Activated CD4-positive, alpha-beta memory T cell treated with anti-CD3 and anti-CD28 coated beads for 36 hours (primary cell): ENCODE data around the gene FARS2. TPM values are rescaled to one million over a fixed set of nuclear protein-coding genes. Genes with fewer than 3 reads are reported as not detected.
A peak's percentile ranks its signal among the peaks of the same experiment; 100 is the strongest.

Experiments used
- CTCF ChIA-PET: fragments of 350-600 bp; sonication (Branson Sonifier 250); formaldehyde crosslinking; loops from one replicate; lab custom pipeline; 2021; ENCODE audit warnings: antibody characterized with exemption, inconsistent platforms; lab: Charles Lee
- POLR2A ChIA-PET: fragments of 350-600 bp; sonication (Branson Sonifier 250); formaldehyde crosslinking; loops from one replicate; lab custom pipeline; 2021; ENCODE audit warnings: antibody characterized with exemption; lab: Charles Lee
- DNase-seq: peaks from one replicate; pipeline ENCODE4 v3.0.0-alpha.2; 2020
- H3K27ac Mint-ChIP-seq: one replicate; pipeline ENCODE4 v1.8.0; 2021; ENCODE audit warnings: mixed read lengths
- H3K27me3 Mint-ChIP-seq: one replicate; pipeline ENCODE4 v1.8.0; 2021; ENCODE audit warnings: mixed read lengths
- H3K36me3 Mint-ChIP-seq: one replicate; pipeline ENCODE4 v1.8.0; 2021; ENCODE audit warnings: mixed read lengths
- H3K4me1 Mint-ChIP-seq: one replicate; pipeline ENCODE4 v1.8.0; 2021; ENCODE audit warnings: low read depth, mixed read lengths
- H3K4me3 Mint-ChIP-seq: one replicate; pipeline ENCODE4 v1.8.0; 2021; ENCODE audit warnings: mild to moderate bottlenecking, mixed read lengths
- H3K9me3 Mint-ChIP-seq: one replicate; pipeline ENCODE4 v1.8.0; 2021; ENCODE audit warnings: mixed read lengths
- intact Hi-C: fragments of 100-400 bp; cut with micrococcal nuclease; formaldehyde crosslinking; loops from one replicate; pipeline ENCODE4 v1.15.1; 2023
- total RNA-seq, 2 experiments: library from RNA; stranded (reverse); gene quantifications; one replicate each; pipeline ENCODE4 v1.2.3, GENCODE V29; 2021

Gene FARS2
- total RNA-seq, 2 experiments from 2014 or later: 22.7 to 23.7 TPM

DNA sequence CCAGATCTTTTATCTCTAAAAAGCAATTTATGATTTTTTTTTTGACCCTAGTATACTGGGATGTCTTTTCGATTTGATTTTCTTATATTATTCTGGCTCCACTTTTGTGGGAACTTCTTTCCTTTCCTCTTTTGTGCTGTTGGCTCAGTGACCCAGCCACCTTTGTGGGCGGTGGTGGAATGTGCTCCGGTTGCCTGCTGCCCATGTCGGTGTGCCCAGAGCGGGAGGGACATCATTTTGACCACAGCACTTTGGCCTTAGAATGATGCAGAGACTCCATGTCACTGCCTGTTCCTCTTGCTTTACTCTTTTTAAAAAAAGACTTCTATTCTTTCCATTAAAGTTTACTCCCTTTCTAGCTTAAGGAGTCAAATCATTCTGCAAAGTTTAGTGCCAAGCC lies 198.0 kb downstream of the FARS2 start:
- H3K4me1 Mint-ChIP-seq: no peaks in the 10 kb centered on the region
- ChIA-PET POLR2A (no interaction called here), CTCF (no interaction called here)
- H3K36me3 Mint-ChIP-seq: peaks cover 3% of the 10 kb centered on the region
- intact Hi-C loops: no loop called here
- H3K9me3 Mint-ChIP-seq: no peaks in the 10 kb centered on the region
- no peak overlapping the region for H3K4me3 Mint-ChIP-seq
- no peaks in the 10 kb centered on the region for H3K27me3 Mint-ChIP-seq
- DNase-seq: no peak
- no peak overlapping the region for H3K27ac Mint-ChIP-seq

DNA sequence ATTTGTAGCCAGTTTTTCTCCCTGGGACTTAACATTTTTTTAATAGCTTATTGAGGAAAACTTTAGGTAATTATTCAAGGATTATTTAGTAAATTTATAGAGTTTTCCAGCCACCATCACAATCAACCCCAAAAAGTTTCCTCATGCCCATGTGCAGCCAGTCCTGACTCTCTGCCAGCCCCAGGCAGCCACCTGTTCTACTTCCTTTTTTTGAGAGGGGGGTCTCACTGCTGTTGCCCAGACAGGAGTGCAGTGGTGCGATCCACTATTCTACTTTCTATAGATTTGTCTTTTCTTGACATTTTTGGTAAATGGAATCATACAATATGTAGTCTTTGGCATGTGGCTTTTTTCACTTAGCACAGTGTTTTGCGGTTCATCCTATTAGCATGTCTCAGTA lies 200.1 kb downstream of the FARS2 start:
- H3K27me3 Mint-ChIP-seq: no peaks in the 10 kb centered on the region
- POLR2A ChIA-PET: no interaction called here
- no peak for DNase-seq
- no peak overlapping the region for H3K4me3 Mint-ChIP-seq
- H3K4me1 Mint-ChIP-seq: no peaks in the 10 kb centered on the region
- CTCF ChIA-PET: interaction anchor here (1.4 kb wide), 1 partner anchor 10 kb away, joined by 9 read pairs; no protein-coding TSS in a partner anchor
- peaks cover 3% of the 10 kb centered on the region for H3K36me3 Mint-ChIP-seq
- H3K9me3 Mint-ChIP-seq: no peaks in the 10 kb centered on the region
- intact Hi-C loops: no loop called here
- H3K27ac Mint-ChIP-seq: no peak overlapping the region

DNA sequence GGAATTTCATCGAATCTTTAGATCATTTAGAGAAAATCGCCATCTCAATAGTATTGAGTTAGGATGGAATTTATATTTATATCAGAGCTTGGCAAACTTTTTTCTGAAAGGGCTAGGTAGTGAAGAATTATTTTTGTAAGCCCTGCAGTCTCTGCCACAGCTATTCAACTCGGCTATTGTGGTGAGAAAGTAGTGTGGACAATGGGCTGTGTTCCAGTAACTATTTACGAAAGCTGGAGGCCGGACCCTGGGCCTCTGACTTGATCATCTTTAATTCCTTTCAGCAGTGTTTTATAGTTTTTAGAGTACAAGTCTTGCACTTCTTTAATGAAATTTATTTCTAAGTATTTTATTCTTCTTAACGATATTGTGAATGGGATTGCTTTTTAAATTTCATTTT lies 201.5 kb downstream of the FARS2 start:
- CTCF ChIA-PET: no interaction called here
- no peaks in the 10 kb centered on the region for H3K4me1 Mint-ChIP-seq
- peaks cover 3% of the 10 kb centered on the region for H3K36me3 Mint-ChIP-seq
- H3K27me3 Mint-ChIP-seq: no peaks in the 10 kb centered on the region
- H3K27ac Mint-ChIP-seq: no peak overlapping the region
- intact Hi-C loops: no loop called here
- POLR2A ChIA-PET: no interaction called here
- no peak overlapping the region for H3K4me3 Mint-ChIP-seq
- no peak for DNase-seq
- H3K9me3 Mint-ChIP-seq: no peaks in the 10 kb centered on the region

DNA sequence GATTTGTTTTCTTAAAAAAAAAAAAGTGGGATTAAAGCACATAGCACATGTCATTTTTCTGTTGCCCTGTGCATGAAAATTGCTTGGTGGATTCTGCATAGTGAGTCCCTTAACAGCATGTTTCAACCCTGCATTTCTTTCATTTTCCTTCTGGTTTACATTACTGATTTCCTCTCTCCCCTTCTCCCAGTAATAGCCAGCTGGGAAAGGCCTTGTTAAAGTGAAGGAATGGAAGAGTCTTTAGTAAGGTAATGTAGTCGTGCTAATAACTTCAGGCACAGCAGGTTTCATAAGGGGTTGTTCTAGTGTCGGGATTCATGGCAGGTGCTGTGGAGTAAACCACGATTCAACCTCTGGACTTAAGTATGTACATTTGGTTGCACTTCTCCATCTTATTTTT lies 202.4 kb downstream of the FARS2 start:
- Mint-ChIP-seq H3K4me3 (no peak overlapping the region), H3K9me3 (no peaks in the 10 kb centered on the region), H3K4me1 (no peaks in the 10 kb centered on the region), H3K36me3 (peaks cover 3% of the 10 kb centered on the region), H3K27me3 (no peaks in the 10 kb centered on the region), H3K27ac (no peak overlapping the region)
- intact Hi-C loops: no loop called here
- ChIA-PET POLR2A (no interaction called here), CTCF (interaction anchor here (0.6 kb wide), 1 partner anchor 668 kb away, joined by 3 read pairs; no protein-coding TSS in a partner anchor)
- DNase-seq: no peak

DNA sequence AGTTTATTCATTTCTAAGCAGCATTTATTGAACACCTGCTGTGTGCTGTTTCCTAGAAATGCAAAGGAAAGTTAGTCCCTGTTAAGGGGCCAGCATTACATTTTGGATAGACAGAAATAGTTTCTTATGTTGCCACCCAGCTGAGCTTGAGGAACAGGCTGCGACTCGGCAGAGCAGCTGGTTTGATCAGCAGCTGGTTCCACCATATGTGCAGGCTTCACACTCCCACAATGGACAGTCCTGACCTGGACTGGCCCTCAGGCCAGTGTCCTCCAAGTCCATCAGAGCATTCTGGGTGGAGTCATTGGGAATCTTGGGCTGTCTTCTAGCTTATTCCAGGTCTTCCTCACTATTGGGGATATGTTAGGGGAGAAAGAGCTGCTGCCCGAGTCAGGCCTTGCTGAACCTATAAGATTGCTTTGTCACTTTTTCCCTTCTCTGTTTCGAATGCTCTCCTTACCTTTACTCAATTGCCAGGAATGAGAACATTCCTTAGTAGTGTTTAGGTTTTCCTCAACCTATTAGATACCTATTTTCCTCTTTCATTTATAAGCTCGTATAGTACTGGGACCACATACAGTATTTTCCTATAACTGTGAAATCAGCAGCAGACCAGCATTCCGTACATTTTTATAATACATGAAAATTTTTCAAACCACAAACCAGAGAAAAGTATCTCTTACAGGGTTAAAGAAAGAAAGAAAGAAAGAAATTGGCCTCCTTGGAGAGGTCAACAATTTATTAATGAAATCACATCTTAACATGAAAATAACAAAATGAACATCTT lies 203.0 kb downstream of the FARS2 start:
- intact Hi-C loops: no loop called here
- Mint-ChIP-seq H3K4me1 (no peaks in the 10 kb centered on the region), H3K36me3 (peaks cover 6% of the 10 kb centered on the region), H3K4me3 (no peak overlapping the region), H3K27ac (no peak overlapping the region), H3K9me3 (no peaks in the 10 kb centered on the region), H3K27me3 (no peaks in the 10 kb centered on the region)
- ChIA-PET CTCF (interaction anchor here (0.6 kb wide), 1 partner anchor 668 kb away, joined by 3 read pairs; no protein-coding TSS in a partner anchor), POLR2A (no interaction called here)
- DNase-seq: no peak

DNA sequence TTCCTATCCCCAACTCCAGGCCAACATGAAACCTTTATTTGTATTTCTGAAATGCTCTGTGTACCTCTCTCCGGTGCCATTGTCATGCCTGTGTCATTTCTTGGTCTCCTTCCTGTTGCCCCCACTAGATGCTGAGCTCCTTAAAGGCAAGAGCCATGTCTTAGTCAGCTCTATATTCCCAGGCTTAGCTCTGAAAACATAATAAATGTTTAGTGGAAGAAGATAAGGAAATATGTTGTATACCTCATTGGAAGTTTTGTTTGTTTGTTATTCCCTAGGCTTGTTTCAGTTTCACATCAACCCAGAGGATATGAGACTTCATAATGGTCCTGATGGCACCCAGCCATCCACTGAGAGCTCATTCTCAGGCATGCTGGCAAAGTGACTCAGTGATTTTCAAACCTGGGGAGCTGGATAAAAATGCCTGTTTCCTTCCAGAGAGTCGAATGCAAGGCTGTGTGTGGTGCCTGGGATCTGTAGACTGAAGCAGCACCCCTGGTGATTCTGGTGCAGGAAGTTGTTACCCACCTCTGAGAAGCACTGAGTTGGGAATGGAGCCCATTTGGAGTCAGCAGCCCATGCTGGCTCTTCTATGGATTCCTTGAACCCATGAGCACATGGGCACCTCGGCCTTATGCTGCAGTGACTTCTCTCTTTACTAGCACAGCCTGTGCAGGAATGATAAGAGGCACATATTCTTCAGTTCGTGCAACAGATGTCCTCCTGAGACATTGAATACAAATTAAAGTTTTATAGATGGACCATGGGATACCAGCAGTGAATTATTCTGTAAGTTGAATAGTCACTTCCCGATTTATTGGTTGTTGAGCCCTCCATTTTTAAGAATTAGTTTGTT lies 205.2 kb downstream of the FARS2 start:
- intact Hi-C loops: no loop called here
- H3K27ac Mint-ChIP-seq: no peak overlapping the region
- H3K27me3 Mint-ChIP-seq: no peaks in the 10 kb centered on the region
- H3K9me3 Mint-ChIP-seq: no peaks in the 10 kb centered on the region
- peaks cover 5% of the 10 kb centered on the region for H3K36me3 Mint-ChIP-seq
- ChIA-PET POLR2A (interaction anchor here (0.6 kb wide), 1 partner anchor 646 kb away, joined by 4 read pairs; no protein-coding TSS in a partner anchor), CTCF (no interaction called here)
- no peak overlapping the region for H3K4me3 Mint-ChIP-seq
- no peak for DNase-seq
- H3K4me1 Mint-ChIP-seq: no peaks in the 10 kb centered on the region

DNA sequence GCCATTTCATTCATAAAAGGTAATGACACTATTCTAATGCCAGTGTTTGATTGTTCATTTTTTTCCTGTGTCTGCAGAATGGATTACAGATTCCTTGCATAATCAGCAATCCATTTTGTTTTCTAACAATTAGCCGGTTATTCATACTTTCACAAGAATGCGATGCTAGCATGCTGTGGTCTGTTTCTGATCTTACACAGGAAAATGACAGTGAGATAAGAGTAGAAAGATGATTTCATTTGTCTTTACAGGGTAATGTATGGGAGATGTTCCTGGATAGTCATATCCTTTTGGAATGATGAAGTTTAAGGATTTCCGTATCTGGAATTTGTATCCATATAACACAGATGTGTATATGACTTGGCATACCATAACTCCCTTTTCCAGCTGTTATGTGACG lies 207.3 kb downstream of the FARS2 start:
- Mint-ChIP-seq H3K27me3 (no peaks in the 10 kb centered on the region), H3K27ac (no peak overlapping the region), H3K4me3 (no peak overlapping the region), H3K36me3 (peaks cover 5% of the 10 kb centered on the region), H3K9me3 (no peaks in the 10 kb centered on the region), H3K4me1 (no peaks in the 10 kb centered on the region)
- CTCF ChIA-PET: interaction anchor here (0.9 to 1.3 kb wide), 2 partner anchors 13 to 324 kb away, joined by 3 to 5 read pairs; no protein-coding TSS in a partner anchor
- DNase-seq: no peak
- POLR2A ChIA-PET: no interaction called here
- intact Hi-C loops: no loop called here

DNA sequence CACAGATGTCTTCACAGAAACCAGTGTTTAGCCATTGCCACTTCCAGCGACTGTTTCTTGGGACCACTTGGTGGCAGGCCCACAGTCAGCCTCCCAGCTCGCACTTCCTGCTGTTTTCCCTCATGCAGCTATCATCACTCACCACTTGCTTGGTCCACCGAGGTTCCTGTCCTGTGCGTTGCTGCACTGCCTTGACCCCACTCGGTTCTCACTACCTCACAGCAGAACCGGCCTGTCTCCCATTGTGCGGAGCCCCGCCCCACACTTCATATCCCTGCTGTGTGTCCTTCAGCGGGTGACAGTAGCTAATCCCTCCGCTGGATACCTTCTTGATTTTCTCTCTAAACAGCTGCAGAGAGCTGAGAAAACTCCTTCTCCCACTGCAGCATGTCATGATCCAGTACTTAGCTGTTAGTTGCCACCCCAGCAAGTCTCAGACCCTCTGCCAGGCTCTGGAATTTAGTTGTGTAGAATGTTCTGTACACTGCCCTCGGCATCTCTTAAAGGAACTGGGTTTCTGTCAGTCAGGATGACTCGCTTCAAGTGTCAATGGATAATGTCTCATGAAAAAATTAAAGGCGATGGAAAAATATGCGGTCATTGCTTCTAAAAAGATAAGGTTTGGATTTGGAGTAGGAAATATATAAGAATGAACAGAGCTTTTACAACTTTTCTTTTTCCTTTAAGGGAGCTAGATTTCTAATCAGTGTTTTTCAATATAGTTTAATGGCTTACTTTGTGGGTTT lies 208.0 kb downstream of the FARS2 start:
- H3K4me1 Mint-ChIP-seq: no peaks in the 10 kb centered on the region
- ChIA-PET POLR2A (no interaction called here), CTCF (interaction anchor here (0.9 to 1.3 kb wide), 3 partner anchors 12 to 325 kb away, joined by 3 to 5 read pairs (median 3); no protein-coding TSS in a partner anchor)
- H3K4me3 Mint-ChIP-seq: no peak overlapping the region
- H3K9me3 Mint-ChIP-seq: no peaks in the 10 kb centered on the region
- H3K36me3 Mint-ChIP-seq: peaks cover 5% of the 10 kb centered on the region
- no peak for DNase-seq
- peak overlapping the region; percentile 15 for H3K27ac Mint-ChIP-seq
- intact Hi-C loops: no loop called here
- no peaks in the 10 kb centered on the region for H3K27me3 Mint-ChIP-seq

DNA sequence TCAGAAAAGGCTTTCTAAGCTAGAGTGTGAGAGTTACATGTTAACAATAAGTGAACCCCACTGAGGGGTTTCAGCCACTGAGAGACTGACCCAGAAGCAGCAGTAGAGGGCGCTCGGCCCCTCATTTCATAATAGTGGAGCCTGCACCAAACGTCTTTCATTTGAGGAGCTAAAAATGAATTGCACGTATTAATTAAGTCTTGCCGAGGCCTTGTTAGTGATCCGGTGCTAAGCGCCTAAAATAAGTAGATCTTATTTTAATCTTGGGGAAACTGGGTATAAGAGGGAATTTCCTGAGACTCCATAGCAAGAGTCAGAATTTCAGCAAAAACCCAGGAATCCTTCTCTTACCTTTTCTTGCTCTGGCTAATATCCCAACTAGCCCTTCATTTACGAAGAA lies 209.7 kb downstream of the FARS2 start:
- Mint-ChIP-seq H3K9me3 (no peaks in the 10 kb centered on the region), H3K27me3 (no peaks in the 10 kb centered on the region), H3K36me3 (peaks cover 5% of the 10 kb centered on the region), H3K4me3 (no peak overlapping the region), H3K4me1 (no peaks in the 10 kb centered on the region), H3K27ac (no peak overlapping the region)
- CTCF ChIA-PET: interaction anchor here (0.6 to 2.1 kb wide), 40 partner anchors 10 to 1922 kb away, joined by 3 to 11 read pairs (median 3); no protein-coding TSS in a partner anchor
- DNase-seq: peak; percentile 70
- intact Hi-C loops: loop anchor here (5.0 kb wide), 1 partner anchor 536 kb away; the partner anchor contains the start of gene NRN1
- POLR2A ChIA-PET: interaction anchor here (0.5 to 1.6 kb wide), 2 partner anchors 10 to 361 kb away, joined by 3 to 5 read pairs; no protein-coding TSS in a partner anchor

DNA sequence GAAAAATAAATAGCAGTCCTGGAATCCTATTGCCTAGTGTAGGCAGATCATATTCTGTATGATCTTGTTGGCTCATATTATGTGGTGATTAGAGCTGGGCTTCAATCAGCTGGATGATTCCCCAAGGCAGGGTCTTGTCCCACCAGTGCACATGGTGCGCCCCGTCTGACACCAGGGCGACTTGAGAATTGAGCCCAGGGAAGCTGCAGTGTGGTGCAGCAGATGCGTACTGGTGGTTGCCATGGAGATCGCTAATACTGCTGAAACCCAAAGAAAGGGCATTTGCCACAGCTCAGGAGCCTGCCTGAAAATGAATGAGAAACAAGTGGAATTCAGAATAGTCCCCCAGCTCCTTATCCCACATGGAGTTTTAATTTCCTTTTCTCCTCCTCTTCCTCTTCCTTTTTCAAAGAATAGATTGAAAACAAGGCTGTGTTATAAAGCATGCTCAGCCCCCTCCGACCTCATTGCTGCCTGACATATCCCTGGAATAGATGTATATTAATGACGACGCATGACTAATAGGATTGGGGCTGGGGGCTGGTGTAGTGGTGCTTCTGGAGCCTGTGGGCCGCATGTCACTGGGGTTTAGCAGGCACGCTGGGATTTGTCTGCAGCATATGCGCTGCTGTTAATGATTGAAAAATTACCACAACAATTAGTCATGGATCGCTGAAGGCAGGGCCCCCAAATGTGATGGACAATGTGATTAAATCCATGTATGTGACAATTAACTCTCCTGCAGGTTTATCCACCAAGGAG lies 210.5 kb downstream of the FARS2 start:
- Mint-ChIP-seq H3K27me3 (no peaks in the 10 kb centered on the region), H3K4me3 (no peak overlapping the region), H3K27ac (no peak overlapping the region), H3K9me3 (no peaks in the 10 kb centered on the region), H3K36me3 (peaks cover 5% of the 10 kb centered on the region), H3K4me1 (no peaks in the 10 kb centered on the region)
- intact Hi-C loops: loop anchor here (5.0 kb wide), 1 partner anchor 535 kb away; the partner anchor contains the start of gene NRN1
- no peak for DNase-seq
- ChIA-PET CTCF (interaction anchor here (0.5 to 2.1 kb wide), 42 partner anchors 10 to 1921 kb away, joined by 3 to 11 read pairs (median 3); no protein-coding TSS in a partner anchor), POLR2A (interaction anchor here (0.5 to 1.6 kb wide), 2 partner anchors 11 to 360 kb away, joined by 3 to 5 read pairs; no protein-coding TSS in a partner anchor)

DNA sequence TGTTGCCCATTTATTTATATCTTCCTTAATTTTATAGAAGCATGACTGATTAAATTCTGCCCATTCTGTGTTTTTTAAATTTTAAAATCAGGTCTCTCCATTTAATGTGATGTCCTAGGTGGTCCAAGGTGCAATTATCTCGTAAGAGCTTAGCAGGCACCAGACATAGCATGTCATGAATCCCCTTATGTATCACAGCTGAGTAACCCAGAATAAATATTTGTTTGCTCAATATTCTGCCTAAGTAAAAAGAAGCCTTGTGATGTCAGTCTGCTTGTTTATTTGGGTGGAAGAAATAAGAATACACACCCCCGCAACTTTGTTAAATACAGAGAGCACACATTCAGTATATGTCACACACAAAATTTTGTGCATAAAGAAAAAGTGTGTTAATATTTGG lies 211.3 kb downstream of the FARS2 start:
- H3K27me3 Mint-ChIP-seq: no peaks in the 10 kb centered on the region
- peaks cover 5% of the 10 kb centered on the region for H3K36me3 Mint-ChIP-seq
- no peak overlapping the region for H3K27ac Mint-ChIP-seq
- DNase-seq: no peak
- H3K4me1 Mint-ChIP-seq: no peaks in the 10 kb centered on the region
- no peaks in the 10 kb centered on the region for H3K9me3 Mint-ChIP-seq
- intact Hi-C loops: loop anchor here (5.0 kb wide), 1 partner anchor 535 kb away; the partner anchor contains the start of gene NRN1
- POLR2A ChIA-PET: no interaction called here
- CTCF ChIA-PET: interaction anchor here (1.1 to 1.5 kb wide), 2 partner anchors 11 to 26 kb away, joined by 3 read pairs; no protein-coding TSS in a partner anchor
- H3K4me3 Mint-ChIP-seq: no peak overlapping the region
